CD4-positive, alpha-beta T cell (primary cell): ENCODE results near the gene ANKRD44. TPM values are rescaled to one million over a fixed set of nuclear protein-coding genes. Genes with fewer than 3 reads are reported as not detected.

Source experiments
- ATAC-seq: fragments of 200-7000 bp; cut with Tn5 transposase; one replicate; pipeline ENCODE4 v1.10.0; 2022; ENCODE audit warnings: mild to moderate bottlenecking; ENCODE audit not compliant: poor library complexity
- CTCF ChIA-PET: fragments of 350-600 bp; sonication (Branson Sonifier 250); formaldehyde crosslinking; loops from one replicate; lab custom pipeline; 2021; ENCODE audit warnings: antibody characterized with exemption, inconsistent platforms; lab: Charles Lee
- POLR2A ChIA-PET: fragments of 350-600 bp; sonication (Branson Sonifier 250); formaldehyde crosslinking; loops from one replicate; lab custom pipeline; 2021; ENCODE audit warnings: antibody characterized with exemption, inconsistent platforms; lab: Charles Lee
- DNase-seq, 14 experiments: peaks; one replicate each; pipeline ENCODE4 v3.0.0-alpha.2; 2013 to 2020; ENCODE audit warnings: mixed read lengths in 2 of 14
- H3K27ac ChIP-seq, 2 donors: one replicate each; pipeline versions ENCODE4 v1.5.1 to v1.7.0; 2013; ENCODE audit warnings: low read length in 2 of 2, low read depth in 1 of 2, mild to moderate bottlenecking in 1 of 2
- H3K27me3 ChIP-seq, 2 experiments: 1 replicate in 1 of 2; 2 replicates in 1 of 2; pipeline versions ENCODE4 v1.6.1 to v1.7.0; 2013; ENCODE audit warnings: low read length in 2 of 2, control low read depth in 1 of 2, mild to moderate bottlenecking in 1 of 2, moderate library complexity in 1 of 2; ENCODE audit not compliant: insufficient read depth in 2 of 2, control insufficient read depth in 1 of 2
- H3K36me3 ChIP-seq: one replicate; pipeline ENCODE4 v1.6.1; 2013; ENCODE audit warnings: low read length, control low read depth; ENCODE audit not compliant: insufficient read depth
- H3K4me1 ChIP-seq: one replicate; pipeline ENCODE4 v1.6.1; 2013; ENCODE audit warnings: low read length, control low read depth; ENCODE audit not compliant: insufficient read depth
- H3K4me3 ChIP-seq: one replicate; pipeline ENCODE4 v1.5.1; 2013; ENCODE audit warnings: mild to moderate bottlenecking, low read length, moderate library complexity
- H3K9me3 ChIP-seq, 2 experiments: 1 replicate in 1 of 2; 2 replicates in 1 of 2; pipeline versions ENCODE4 v1.6.1 to v1.7.0; 2013; ENCODE audit warnings: low read length in 2 of 2, mild to moderate bottlenecking in 2 of 2, control low read depth in 1 of 2, moderate library complexity in 1 of 2; ENCODE audit not compliant: control insufficient read depth in 1 of 2, insufficient read depth in 1 of 2
- H3K27ac Mint-ChIP-seq: one replicate; pipeline ENCODE4 v1.8.0; 2020; ENCODE audit warnings: mixed read lengths
- H3K27me3 Mint-ChIP-seq: one replicate; pipeline ENCODE4 v1.8.0; 2021; ENCODE audit warnings: mixed read lengths
- H3K36me3 Mint-ChIP-seq: one replicate; pipeline ENCODE4 v1.8.0; 2021; ENCODE audit warnings: low read depth, mixed read lengths
- H3K4me1 Mint-ChIP-seq: one replicate; pipeline ENCODE4 v1.8.0; 2021; ENCODE audit warnings: low read depth, mixed read lengths
- H3K4me3 Mint-ChIP-seq: one replicate; pipeline ENCODE4 v1.8.0; 2020; ENCODE audit warnings: mild to moderate bottlenecking, mixed read lengths
- H3K9me3 Mint-ChIP-seq: one replicate; pipeline ENCODE4 v1.8.0; 2020; ENCODE audit warnings: mixed read lengths
- CTCF ChIP-seq: fragments of 200-600 bp; IDR thresholded peaks from one replicate; pipeline ENCODE4 v1.8.0; 2022; ENCODE audit warnings: antibody characterized with exemption, mild to moderate bottlenecking
- intact Hi-C, 2 experiments: fragments of 100-400 bp; cut with DNase I in 1 of 2; cut with micrococcal nuclease in 1 of 2; formaldehyde crosslinking; loops; one replicate each; pipeline versions ENCODE4 v1.15.1 to v1.9.0; 2023 to 2025; cut with DNase I, micrococcal nuclease
- total RNA-seq, 174 experiments: library from RNA in 2 of 174; stranded (reverse) in 2 of 174; gene quantifications; one replicate each; pipeline ENCODE4 v1.2.3 and lab custom pipeline; 2021 to 2026

Gene ANKRD44
- total RNA-seq, 2 experiments from 2014 or later = 170 to 186 TPM

GRCh38 chr2:196957442-196957841 lies 353.1 kb downstream of the ANKRD44 start:
- Mint-ChIP-seq H3K4me1 (no peaks in the 10 kb centered on the region), H3K27ac (no peak overlapping the region), H3K36me3 (no peaks in the 10 kb centered on the region), H3K4me3 (no peak overlapping the region), H3K9me3 (no peaks in the 10 kb centered on the region), H3K27me3 (no peaks in the 10 kb centered on the region)
- Histone ChIP-seq H3K4me1 (no peaks in the 10 kb centered on the region), H3K27ac (no peak overlapping the region), H3K36me3 (no peaks in the 10 kb centered on the region), H3K4me3 (no peak overlapping the region), H3K27me3 (no peaks in the 10 kb centered on the region), H3K9me3 (no peaks in the 10 kb centered on the region)
- POLR2A ChIA-PET = no interaction called here
- ATAC-seq (no peak), DNase-seq (no peak)
- intact Hi-C loops = no loop called here
- CTCF ChIA-PET = no interaction called here
- no peak for TF ChIP-seq CTCF

- no peaks in the 10 kb centered on the region for H3K4me1 ChIP-seq
- DNase-seq (no peak), ATAC-seq (no peak)
- no peak overlapping the region for H3K27ac Mint-ChIP-seq
- H3K27ac ChIP-seq = no peak overlapping the region
- H3K36me3 ChIP-seq = no peaks in the 10 kb centered on the region
- no peaks in the 10 kb centered on the region for H3K36me3 Mint-ChIP-seq
- H3K4me3 ChIP-seq = no peak overlapping the region
- intact Hi-C loops = no loop called here
- POLR2A ChIA-PET = no interaction called here
- CTCF ChIA-PET = no interaction called here
- H3K9me3 ChIP-seq = no peaks in the 10 kb centered on the region
- H3K27me3 Mint-ChIP-seq = no peaks in the 10 kb centered on the region
- TF ChIP-seq CTCF = no peak
- no peaks in the 10 kb centered on the region for H3K4me1 Mint-ChIP-seq
- H3K4me3 Mint-ChIP-seq = no peak overlapping the region
- no peaks in the 10 kb centered on the region for H3K9me3 Mint-ChIP-seq
- H3K27me3 ChIP-seq = no peaks in the 10 kb centered on the region
These were observed 354.5 kb downstream of the ANKRD44 start for GRCh38 chr2:196956069-196956468.

GRCh38 chr2:196955036-196955435 lies 355.5 kb downstream of the ANKRD44 start:
- intact Hi-C loops = no loop called here
- CTCF ChIA-PET = no interaction called here
- H3K4me3 ChIP-seq = no peak overlapping the region
- Mint-ChIP-seq H3K27me3 (no peaks in the 10 kb centered on the region), H3K36me3 (no peaks in the 10 kb centered on the region), H3K4me3 (no peak overlapping the region), H3K4me1 (no peaks in the 10 kb centered on the region), H3K27ac (no peak overlapping the region), H3K9me3 (no peaks in the 10 kb centered on the region)
- no peaks in the 10 kb centered on the region for H3K36me3 ChIP-seq
- no peaks in the 10 kb centered on the region for H3K27me3 ChIP-seq
- no peaks in the 10 kb centered on the region for H3K9me3 ChIP-seq
- no peak for TF ChIP-seq CTCF
- no peak overlapping the region for H3K27ac ChIP-seq
- DNase-seq (no peak), ATAC-seq (no peak)
- POLR2A ChIA-PET = no interaction called here
- H3K4me1 ChIP-seq = no peaks in the 10 kb centered on the region
